Activated CD4-positive, alpha-beta T cell treated with anti-CD3 and anti-CD28 coated beads for 24 hours (primary cell): Measurements from ENCODE around the gene CTPS2.
"Not testable (repeated sequence)": the region's sequence is repeated elsewhere in the genome, so short reads cannot be mapped to it uniquely, and the experiment has no call there.

Source experiments
- DNase-seq, 2 donors: peaks; one replicate each; pipeline ENCODE4 v3.0.0-alpha.2; 2020; ENCODE audit warnings: low read depth in 2 of 2

CTPS2 gene

GRCh38 chrX:16712548-16713155 is at the start of gene CTPS2:
Gene CTPS2 (minus strand): TSS chrX:16712669. CDS start chrX:16702902, 9,767 bp downstream.
- DNase-seq, result peak; percentile 20 to 22

- not testable (repeated sequence) for DNase-seq
These were observed 49.0 kb upstream of the CTPS2 start for GRCh38 chrX:16761500-16761899.

GRCh38 chrX:16756724-16757123 is 44.3 kb upstream of the CTPS2 start:
- no peak for DNase-seq

- DNase-seq, result no peak
These were observed 41.5 kb upstream of the CTPS2 start for GRCh38 chrX:16754019-16754418.

- DNase-seq, result no peak
These were observed 37.7 kb upstream of the CTPS2 start for GRCh38 chrX:16750136-16750535.

- DNase-seq, result no peak
These were observed 36.0 kb upstream of the CTPS2 start for GRCh38 chrX:16748425-16748824.

GRCh38 chrX:16745659-16746058 is 33.2 kb upstream of the CTPS2 start:
- DNase-seq, result no peak

GRCh38 chrX:16745102-16745501 is 32.6 kb upstream of the CTPS2 start:
- no peak for DNase-seq

GRCh38 chrX:16743604-16744325 is 31.3 kb upstream of the CTPS2 start:
- no peak for DNase-seq

- DNase-seq, result no peak
These were observed 27.1 kb upstream of the CTPS2 start for GRCh38 chrX:16739574-16739973.

GRCh38 chrX:16737024-16737423 is 24.6 kb upstream of the CTPS2 start:
- no peak for DNase-seq

GRCh38 chrX:16733013-16733412 is 20.5 kb upstream of the CTPS2 start:
- DNase-seq, result no peak

GRCh38 chrX:16730450-16730849 is 18.0 kb upstream of the CTPS2 start:
- DNase-seq, result no peak

- DNase-seq, result no peak
These were observed 15.2 kb upstream of the CTPS2 start for GRCh38 chrX:16727637-16728036.

GRCh38 chrX:16726347-16726988 is 14.0 kb upstream of the CTPS2 start:
- DNase-seq, result not testable (repeated sequence)

GRCh38 chrX:16725072-16725471 is 12.6 kb upstream of the CTPS2 start:
- DNase-seq, result no peak

- no peak for DNase-seq
These were observed 10.0 kb upstream of the CTPS2 start for GRCh38 chrX:16722481-16722880.

GRCh38 chrX:16719334-16720084 is 7.0 kb upstream of the CTPS2 start, which contains the start of gene SYAP1:
Gene SYAP1 (plus strand): TSS chrX:16719612. CDS start chrX:16719725, 113 bp downstream.
- peak; percentile 83 to 96 for DNase-seq

- no peak for DNase-seq
These were observed 6.4 kb upstream of the CTPS2 start for GRCh38 chrX:16718824-16719333.

- DNase-seq, result not testable (repeated sequence)
These were observed 4.0 kb upstream of the CTPS2 start for GRCh38 chrX:16716451-16716850.

- not testable (repeated sequence) for DNase-seq
These were observed 3.2 kb upstream of the CTPS2 start for GRCh38 chrX:16715638-16716037.

GRCh38 chrX:16714504-16714903 is 2.0 kb upstream of the CTPS2 start:
- DNase-seq, result no peak
